Measurements from ENCODE around the gene ANKIB1.
"Not testable (repeated sequence)": the region's sequence is repeated elsewhere in the genome, so short reads cannot be mapped to it uniquely, and the experiment has no call there.

ANKIB1 gene

DNA sequence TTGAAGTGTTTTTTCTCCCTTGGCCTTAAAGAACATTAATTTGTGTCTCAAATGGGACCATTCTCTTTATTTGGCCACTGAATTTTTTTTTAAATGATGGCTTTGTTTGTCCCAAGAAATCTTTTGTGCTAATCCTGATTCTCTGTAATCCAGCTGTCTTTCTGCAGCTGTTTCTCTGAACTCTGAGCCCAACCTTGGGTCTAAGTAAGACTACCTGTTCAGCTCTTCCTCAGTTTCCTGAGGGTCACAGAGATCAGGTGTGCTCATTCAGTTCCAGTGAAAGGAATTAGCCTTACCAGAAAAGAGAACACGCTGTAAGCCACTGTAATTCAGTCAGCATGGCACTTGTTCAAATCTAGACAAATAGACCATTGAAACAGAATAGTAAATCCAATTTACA, 94.2 kb downstream of the ANKIB1 start:
- TF ChIP-seq, protein P1, sequence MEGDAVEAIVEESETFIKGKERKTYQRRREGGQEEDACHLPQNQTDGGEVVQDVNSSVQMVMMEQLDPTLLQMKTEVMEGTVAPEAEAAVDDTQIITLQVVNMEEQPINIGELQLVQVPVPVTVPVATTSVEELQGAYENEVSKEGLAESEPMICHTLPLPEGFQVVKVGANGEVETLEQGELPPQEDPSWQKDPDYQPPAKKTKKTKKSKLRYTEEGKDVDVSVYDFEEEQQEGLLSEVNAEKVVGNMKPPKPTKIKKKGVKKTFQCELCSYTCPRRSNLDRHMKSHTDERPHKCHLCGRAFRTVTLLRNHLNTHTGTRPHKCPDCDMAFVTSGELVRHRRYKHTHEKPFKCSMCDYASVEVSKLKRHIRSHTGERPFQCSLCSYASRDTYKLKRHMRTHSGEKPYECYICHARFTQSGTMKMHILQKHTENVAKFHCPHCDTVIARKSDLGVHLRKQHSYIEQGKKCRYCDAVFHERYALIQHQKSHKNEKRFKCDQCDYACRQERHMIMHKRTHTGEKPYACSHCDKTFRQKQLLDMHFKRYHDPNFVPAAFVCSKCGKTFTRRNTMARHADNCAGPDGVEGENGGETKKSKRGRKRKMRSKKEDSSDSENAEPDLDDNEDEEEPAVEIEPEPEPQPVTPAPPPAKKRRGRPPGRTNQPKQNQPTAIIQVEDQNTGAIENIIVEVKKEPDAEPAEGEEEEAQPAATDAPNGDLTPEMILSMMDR (IDR thresholded peaks at IDR 0.05; ENCODE audit: low read depth, low read length): no peak
- no peak for DNase-seq (ENCODE audit: extremely low read depth, low read depth)

DNA sequence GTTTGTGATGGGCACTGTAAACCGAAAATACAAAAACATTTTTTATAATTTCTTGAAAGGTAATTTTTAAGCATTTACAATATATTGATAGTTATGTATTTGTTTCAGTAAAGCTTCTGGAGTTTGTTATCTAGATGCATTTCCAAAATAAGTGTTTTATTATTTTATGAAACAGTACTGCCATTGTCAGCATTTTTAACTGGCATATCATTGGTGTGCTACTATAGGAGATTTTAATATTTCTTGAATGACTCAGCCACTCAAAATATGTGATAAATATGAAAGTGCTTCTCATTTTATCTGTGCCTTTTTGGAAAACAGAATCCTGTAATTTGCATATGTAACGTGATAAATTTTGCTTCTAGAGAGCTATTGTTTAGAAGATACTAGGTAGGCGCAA, 97.9 kb downstream of the ANKIB1 start:
- TF ChIP-seq, protein P1 (IDR thresholded peaks at IDR 0.05; ENCODE audit: low read depth, low read length): no peak

DNA sequence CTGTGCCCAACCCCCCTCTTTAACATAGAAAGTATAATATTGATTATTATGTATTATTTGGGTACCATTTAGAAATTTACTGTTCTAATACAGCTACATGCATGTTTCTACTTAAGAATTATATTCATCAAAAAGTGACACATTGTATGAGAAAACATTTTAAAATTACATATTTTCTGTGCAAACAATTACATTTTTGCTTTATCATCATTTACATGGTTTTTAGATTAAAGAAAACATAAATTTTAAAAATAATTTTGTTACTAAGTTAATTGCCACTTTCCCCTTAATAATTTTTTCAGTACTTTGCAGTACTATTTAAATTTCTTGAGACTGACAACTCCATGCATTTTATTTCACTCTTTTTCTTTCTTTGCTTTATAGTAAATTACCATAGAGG, 106.2 kb downstream of the ANKIB1 start:
- no peak for DNase-seq (ENCODE audit: extremely low read depth, low read depth)
- TF ChIP-seq, protein P1 (IDR thresholded peaks at IDR 0.05; ENCODE audit: low read depth, low read length): no peak

More for the DNA sequence above, 97.9 kb downstream of the ANKIB1 start:
- no peak for DNase-seq (ENCODE audit: extremely low read depth, low read depth)

DNA sequence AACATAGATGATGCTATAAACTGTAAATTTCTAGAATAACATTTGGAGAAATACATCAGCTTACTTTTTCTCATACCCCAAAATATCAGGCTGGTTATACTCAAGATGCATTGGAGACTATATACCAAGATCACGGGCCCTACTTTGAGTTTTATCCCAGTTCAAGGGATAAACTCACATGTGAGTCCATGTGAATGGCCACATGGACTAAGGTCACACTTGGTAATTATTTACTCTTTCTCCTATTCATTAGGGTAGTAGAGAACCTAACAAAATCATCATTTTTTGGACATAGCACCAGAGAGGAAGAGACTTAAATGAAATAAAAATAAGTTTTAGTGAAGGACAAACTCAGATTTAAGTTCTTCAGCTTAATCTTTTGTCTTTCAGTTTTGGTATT, 108.4 kb downstream of the ANKIB1 start:
- TF ChIP-seq, protein P1 (IDR thresholded peaks at IDR 0.05; ENCODE audit: low read depth, low read length): no peak
- no peak for DNase-seq (ENCODE audit: extremely low read depth, low read depth)

DNA sequence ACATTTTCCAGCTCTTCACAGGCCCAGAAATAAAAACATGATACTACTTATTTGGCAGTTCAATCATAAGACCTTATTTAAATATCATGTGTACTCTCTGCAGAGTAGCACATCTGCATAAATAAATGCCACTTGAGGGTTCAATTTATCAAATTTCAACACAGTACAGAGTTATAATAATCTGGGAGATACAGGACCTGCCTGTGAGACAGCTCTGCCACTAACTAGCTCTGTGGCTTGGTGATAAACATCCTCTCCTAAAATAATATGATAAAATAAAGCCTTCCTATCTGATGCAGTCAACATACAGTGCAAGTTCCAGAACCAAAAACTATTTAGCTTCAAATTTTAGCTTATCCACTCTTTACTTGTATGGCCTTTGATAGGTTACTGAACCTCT, 110.6 kb downstream of the ANKIB1 start:
- TF ChIP-seq, protein P1 (IDR thresholded peaks at IDR 0.05; ENCODE audit: low read depth, low read length): no peak
- no peak for DNase-seq (ENCODE audit: extremely low read depth, low read depth)

DNA sequence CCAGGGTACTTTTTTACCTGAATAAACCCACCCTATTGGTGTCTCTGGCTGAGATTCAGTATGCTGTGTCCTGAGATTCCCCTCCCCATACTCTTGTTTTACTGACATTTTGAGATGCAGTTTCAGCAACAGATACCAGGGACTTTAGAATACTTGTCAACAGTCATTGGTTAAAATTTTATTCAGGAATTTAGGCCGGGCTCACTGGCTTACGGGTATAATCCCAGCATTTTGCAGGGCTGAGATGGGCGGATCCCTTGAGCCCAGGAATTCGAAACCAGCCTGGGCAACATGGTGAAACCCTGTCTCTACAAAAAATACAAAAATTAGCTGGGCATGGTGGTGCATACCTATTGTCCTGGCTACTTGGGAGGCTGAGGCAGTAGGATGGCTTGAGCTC, 111.5 kb downstream of the ANKIB1 start:
- no peak for DNase-seq (ENCODE audit: extremely low read depth, low read depth)
- TF ChIP-seq, protein P1 (IDR thresholded peaks at IDR 0.05; ENCODE audit: low read depth, low read length): no peak

DNA sequence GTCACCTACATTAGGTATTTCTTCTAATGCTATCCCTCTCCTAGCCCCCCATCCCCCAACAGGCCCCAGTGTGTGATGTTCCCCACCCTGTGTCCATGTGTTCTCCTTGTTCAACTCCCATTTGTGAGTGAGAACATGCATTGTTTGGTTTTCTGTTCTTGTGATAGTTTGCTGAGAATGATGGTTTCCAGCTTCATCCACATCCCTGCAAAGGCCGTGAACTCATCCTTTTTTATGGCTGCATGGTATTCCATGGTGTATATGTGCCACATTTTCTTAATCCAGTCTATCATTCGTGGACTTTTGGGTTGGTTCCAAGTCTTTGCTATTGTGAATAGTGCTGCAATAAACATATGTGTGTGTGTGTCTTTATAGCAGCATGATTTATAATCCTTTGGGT, 113.4 kb downstream of the ANKIB1 start:
- not testable (repeated sequence) for DNase-seq (ENCODE audit: extremely low read depth, low read depth)

DNA sequence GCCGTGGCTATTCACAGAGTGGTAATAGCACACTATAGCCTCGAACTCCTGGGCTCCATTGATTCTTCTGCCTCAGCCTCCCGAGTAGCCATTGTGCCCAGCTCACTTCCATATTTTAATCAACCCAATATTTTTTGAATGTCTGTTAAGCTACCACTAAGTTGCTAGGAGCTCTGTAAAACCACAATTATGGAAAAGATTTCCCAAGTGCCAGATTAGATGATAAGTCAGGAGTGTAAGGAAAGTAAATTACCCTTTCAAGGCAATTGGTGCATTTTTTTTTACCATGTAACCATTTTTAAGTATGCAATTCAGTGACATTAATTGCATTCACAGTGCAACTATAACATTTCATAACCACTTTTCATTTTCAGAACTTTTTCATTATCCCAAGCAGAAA, 114.0 kb downstream of the ANKIB1 start:
- TF ChIP-seq, protein P1 (IDR thresholded peaks at IDR 0.05; ENCODE audit: low read depth, low read length): no peak
- peak; percentile 3 for DNase-seq (ENCODE audit: extremely low read depth, low read depth)

All from AG09319 (cell line).